ENCODE data around the gene OTUD1. TPM values are rescaled to one million over a fixed set of nuclear protein-coding genes. Genes with fewer than 3 reads are reported as not detected.

Gene OTUD1
- total and polyA plus RNA-seq, 5 donors = 13.5 to 27.3 (median 14.4) TPM

GRCh38 chr10:23404461-23404980, 34.4 kb upstream of the OTUD1 start:
- DNase-seq = no peak
- intact Hi-C loops (cut with DNase I) = no loop called here
- Histone ChIP-seq H3K4me3 (ENCODE audit: low read length) (no peak overlapping the region), H3K4me1 (ENCODE audit: control insufficient read depth, insufficient read depth, low read length) (no peaks in the 10 kb centered on the region), H3K9me3 (ENCODE audit: control insufficient read depth, low read length) (no peaks in the 10 kb centered on the region), H3K27me3 (ENCODE audit: control insufficient read depth, insufficient read depth) (no peaks in the 10 kb centered on the region), H3K27ac (ENCODE audit: low read length) (no peak overlapping the region)
- 80% methylated on average over 5 of the region's 5 CpGs for WGBS
- no peak for ATAC-seq

GRCh38 chr10:23405540-23405939, 33.3 kb upstream of the OTUD1 start:
- peak overlapping the region; percentile 62 for H3K27ac ChIP-seq (ENCODE audit: low read length)
- intact Hi-C loops (cut with DNase I) = no loop called here
- no peaks in the 10 kb centered on the region for H3K9me3 ChIP-seq (ENCODE audit: control insufficient read depth, low read length)
- H3K4me3 ChIP-seq (ENCODE audit: low read length) = no peak overlapping the region
- H3K4me1 ChIP-seq (ENCODE audit: control insufficient read depth, insufficient read depth, low read length) = no peaks in the 10 kb centered on the region
- peak; percentile 69 to 73 for ATAC-seq
- WGBS = 45% methylated on average over 3 of the region's 3 CpGs
- H3K27me3 ChIP-seq (ENCODE audit: control insufficient read depth, insufficient read depth) = no peaks in the 10 kb centered on the region
- DNase-seq = no peak

- Histone ChIP-seq H3K4me3 (ENCODE audit: low read length) (no peak overlapping the region), H3K27me3 (ENCODE audit: control insufficient read depth, insufficient read depth) (no peaks in the 10 kb centered on the region), H3K4me1 (ENCODE audit: control insufficient read depth, insufficient read depth, low read length) (no peaks in the 10 kb centered on the region), H3K9me3 (ENCODE audit: control insufficient read depth, low read length) (no peaks in the 10 kb centered on the region), H3K27ac (ENCODE audit: low read length) (no peak overlapping the region)
- DNase-seq (no peak), ATAC-seq (no peak)
- 62% methylated on average over 5 of the region's 5 CpGs for WGBS
- intact Hi-C loops (cut with DNase I) = no loop called here
Observed at GRCh38 chr10:23406409-23406808, 32.5 kb upstream of the OTUD1 start.

- no peak overlapping the region for H3K4me3 ChIP-seq (ENCODE audit: low read length)
- 68% methylated on average over 8 of the region's 8 CpGs for WGBS
- H3K27ac ChIP-seq (ENCODE audit: low read length) = no peak overlapping the region
- H3K4me1 ChIP-seq (ENCODE audit: control insufficient read depth, insufficient read depth, low read length) = no peaks in the 10 kb centered on the region
- no peaks in the 10 kb centered on the region for H3K27me3 ChIP-seq (ENCODE audit: control insufficient read depth, insufficient read depth)
- ATAC-seq = no peak
- no peak for DNase-seq
- intact Hi-C loops (cut with DNase I) = no loop called here
- no peaks in the 10 kb centered on the region for H3K9me3 ChIP-seq (ENCODE audit: control insufficient read depth, low read length)
Observed at GRCh38 chr10:23408330-23408976, 30.4 kb upstream of the OTUD1 start.

GRCh38 chr10:23412223-23412622, 26.7 kb upstream of the OTUD1 start:
- ATAC-seq = peak in 1 of 2 donors; percentile 34
- no peak overlapping the region for H3K27ac ChIP-seq (ENCODE audit: low read length)

GRCh38 chr10:23413629-23414089, 25.2 kb upstream of the OTUD1 start:
- WGBS = 73% methylated on average over 5 of the region's 5 CpGs
- no peak for ATAC-seq
- no peaks in the 10 kb centered on the region for H3K27me3 ChIP-seq (ENCODE audit: control insufficient read depth, insufficient read depth)
- intact Hi-C loops (cut with DNase I) = no loop called here
- no peaks in the 10 kb centered on the region for H3K4me1 ChIP-seq (ENCODE audit: control insufficient read depth, insufficient read depth, low read length)
- no peak overlapping the region for H3K4me3 ChIP-seq (ENCODE audit: low read length)
- no peaks in the 10 kb centered on the region for H3K9me3 ChIP-seq (ENCODE audit: control insufficient read depth, low read length)
- no peak for DNase-seq
- no peak overlapping the region for H3K27ac ChIP-seq (ENCODE audit: low read length)

More at GRCh38 chr10:23412223-23412622, 26.7 kb upstream of the OTUD1 start:
- H3K9me3 ChIP-seq (ENCODE audit: control insufficient read depth, low read length) = no peaks in the 10 kb centered on the region
- DNase-seq = no peak
- no peak overlapping the region for H3K4me3 ChIP-seq (ENCODE audit: low read length)
- intact Hi-C loops (cut with DNase I) = no loop called here
- WGBS = 44% methylated on average over 2 of the region's 2 CpGs
- H3K4me1 ChIP-seq (ENCODE audit: control insufficient read depth, insufficient read depth, low read length) = no peaks in the 10 kb centered on the region
- no peaks in the 10 kb centered on the region for H3K27me3 ChIP-seq (ENCODE audit: control insufficient read depth, insufficient read depth)

GRCh38 chr10:23414658-23415057, 24.2 kb upstream of the OTUD1 start:
- Histone ChIP-seq H3K27me3 (ENCODE audit: control insufficient read depth, insufficient read depth) (no peaks in the 10 kb centered on the region), H3K9me3 (ENCODE audit: control insufficient read depth, low read length) (no peaks in the 10 kb centered on the region), H3K4me3 (ENCODE audit: low read length) (no peak overlapping the region), H3K27ac (ENCODE audit: low read length) (no peak overlapping the region), H3K4me1 (ENCODE audit: control insufficient read depth, insufficient read depth, low read length) (no peaks in the 10 kb centered on the region)
- WGBS = 81% methylated on average over 2 of the region's 2 CpGs
- DNase-seq = no peak
- ATAC-seq = no peak
- intact Hi-C loops (cut with DNase I) = no loop called here

- intact Hi-C loops (cut with DNase I) = no loop called here
- no peak overlapping the region for H3K27ac ChIP-seq (ENCODE audit: low read length)
- no peaks in the 10 kb centered on the region for H3K27me3 ChIP-seq (ENCODE audit: control insufficient read depth, insufficient read depth)
- WGBS = 87% methylated on average over 1 of the region's 1 CpG
- ATAC-seq (no peak), DNase-seq (no peak)
- no peaks in the 10 kb centered on the region for H3K9me3 ChIP-seq (ENCODE audit: control insufficient read depth, low read length)
- no peaks in the 10 kb centered on the region for H3K4me1 ChIP-seq (ENCODE audit: control insufficient read depth, insufficient read depth, low read length)
- H3K4me3 ChIP-seq (ENCODE audit: low read length) = no peak overlapping the region
Observed at GRCh38 chr10:23417254-23417653, 21.6 kb upstream of the OTUD1 start.

GRCh38 chr10:23418051-23418681, 20.7 kb upstream of the OTUD1 start:
- WGBS = 86% methylated on average over 3 of the region's 3 CpGs
- Histone ChIP-seq H3K27ac (ENCODE audit: low read length) (no peak overlapping the region), H3K4me1 (ENCODE audit: control insufficient read depth, insufficient read depth, low read length) (no peaks in the 10 kb centered on the region), H3K9me3 (ENCODE audit: control insufficient read depth, low read length) (no peaks in the 10 kb centered on the region), H3K4me3 (ENCODE audit: low read length) (no peak overlapping the region), H3K27me3 (ENCODE audit: control insufficient read depth, insufficient read depth) (no peaks in the 10 kb centered on the region)
- intact Hi-C loops (cut with DNase I) = no loop called here
- DNase-seq = no peak
- ATAC-seq = no peak

GRCh38 chr10:23419201-23419600, 19.7 kb upstream of the OTUD1 start:
- WGBS = 60% methylated on average over 5 of the region's 5 CpGs
- intact Hi-C loops (cut with DNase I) = no loop called here
- Histone ChIP-seq H3K4me3 (ENCODE audit: low read length) (no peak overlapping the region), H3K4me1 (ENCODE audit: control insufficient read depth, insufficient read depth, low read length) (no peaks in the 10 kb centered on the region), H3K9me3 (ENCODE audit: control insufficient read depth, low read length) (no peaks in the 10 kb centered on the region), H3K27me3 (ENCODE audit: control insufficient read depth, insufficient read depth) (no peaks in the 10 kb centered on the region), H3K27ac (ENCODE audit: low read length) (no peak overlapping the region)
- ATAC-seq = no peak
- no peak for DNase-seq

GRCh38 chr10:23419655-23420329, 19.1 kb upstream of the OTUD1 start:
- no peaks in the 10 kb centered on the region for H3K27me3 ChIP-seq (ENCODE audit: control insufficient read depth, insufficient read depth)
- H3K4me1 ChIP-seq (ENCODE audit: control insufficient read depth, insufficient read depth, low read length) = no peaks in the 10 kb centered on the region
- WGBS = 88% methylated on average over 7 of the region's 7 CpGs
- intact Hi-C loops (cut with DNase I) = no loop called here
- ATAC-seq (no peak), DNase-seq (no peak)
- no peak overlapping the region for H3K4me3 ChIP-seq (ENCODE audit: low read length)
- no peak overlapping the region for H3K27ac ChIP-seq (ENCODE audit: low read length)
- H3K9me3 ChIP-seq (ENCODE audit: control insufficient read depth, low read length) = no peaks in the 10 kb centered on the region

All from right cardiac atrium (tissue), 5 donors.